ENCODE results near the gene RNASE7.

DNA sequence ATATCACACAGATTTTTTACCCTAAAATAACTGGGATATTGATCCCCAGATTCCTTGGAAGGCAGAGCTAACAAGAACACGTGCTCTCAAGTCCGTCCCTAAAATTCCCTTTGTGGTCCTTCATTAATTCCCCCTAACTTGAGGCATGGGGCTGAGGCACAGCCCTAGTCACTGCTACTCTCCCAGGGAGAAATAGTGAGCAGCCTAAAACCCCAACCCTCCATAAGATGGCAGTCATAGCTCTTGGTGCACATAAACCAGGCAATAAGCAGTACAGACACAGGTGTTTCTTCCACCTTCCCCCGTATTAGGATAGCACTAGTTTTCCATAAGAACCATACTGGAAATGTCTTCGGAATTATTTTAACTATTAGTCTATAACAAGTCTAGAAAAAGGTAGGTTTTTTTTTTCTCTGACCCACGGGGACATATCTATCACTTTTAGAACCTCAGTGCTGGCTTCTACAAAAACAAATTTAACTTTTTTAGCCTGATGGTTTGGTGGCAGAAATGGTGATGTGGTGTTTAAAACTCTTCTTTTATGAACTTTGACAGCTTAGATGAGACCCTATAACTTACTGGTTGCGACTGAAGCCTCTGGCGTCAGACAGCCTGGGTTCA lies 24.8 kb downstream of the RNASE7 start:
- no peak for TF ChIP-seq EZH2phosphoT487 (IDR thresholded peaks at IDR 0.05; ENCODE audit: borderline replicate concordance, low read depth, low read length)
- TF ChIP-seq, protein P1, sequence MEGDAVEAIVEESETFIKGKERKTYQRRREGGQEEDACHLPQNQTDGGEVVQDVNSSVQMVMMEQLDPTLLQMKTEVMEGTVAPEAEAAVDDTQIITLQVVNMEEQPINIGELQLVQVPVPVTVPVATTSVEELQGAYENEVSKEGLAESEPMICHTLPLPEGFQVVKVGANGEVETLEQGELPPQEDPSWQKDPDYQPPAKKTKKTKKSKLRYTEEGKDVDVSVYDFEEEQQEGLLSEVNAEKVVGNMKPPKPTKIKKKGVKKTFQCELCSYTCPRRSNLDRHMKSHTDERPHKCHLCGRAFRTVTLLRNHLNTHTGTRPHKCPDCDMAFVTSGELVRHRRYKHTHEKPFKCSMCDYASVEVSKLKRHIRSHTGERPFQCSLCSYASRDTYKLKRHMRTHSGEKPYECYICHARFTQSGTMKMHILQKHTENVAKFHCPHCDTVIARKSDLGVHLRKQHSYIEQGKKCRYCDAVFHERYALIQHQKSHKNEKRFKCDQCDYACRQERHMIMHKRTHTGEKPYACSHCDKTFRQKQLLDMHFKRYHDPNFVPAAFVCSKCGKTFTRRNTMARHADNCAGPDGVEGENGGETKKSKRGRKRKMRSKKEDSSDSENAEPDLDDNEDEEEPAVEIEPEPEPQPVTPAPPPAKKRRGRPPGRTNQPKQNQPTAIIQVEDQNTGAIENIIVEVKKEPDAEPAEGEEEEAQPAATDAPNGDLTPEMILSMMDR (conservative IDR thresholded peaks at IDR 0.05; ENCODE audit: low read length), result peak; percentile 78

Data from OCI-LY7 (cell line).